ENCODE measurements around the gene POLA2.
"Not testable (repeated sequence)": the region's sequence is repeated elsewhere in the genome, so short reads cannot be mapped to it uniquely, and the experiment has no call there.

The POLA2 gene

GRCh38 chr11:65243797-65244196, 18.0 kb upstream of the POLA2 start:
- no peak for DNase-seq

- DNase-seq: not testable (repeated sequence)
Observed at GRCh38 chr11:65245046-65245445, 16.7 kb upstream of the POLA2 start.

- no peak for DNase-seq
Observed at GRCh38 chr11:65246506-65246905, 15.3 kb upstream of the POLA2 start.

DNA sequence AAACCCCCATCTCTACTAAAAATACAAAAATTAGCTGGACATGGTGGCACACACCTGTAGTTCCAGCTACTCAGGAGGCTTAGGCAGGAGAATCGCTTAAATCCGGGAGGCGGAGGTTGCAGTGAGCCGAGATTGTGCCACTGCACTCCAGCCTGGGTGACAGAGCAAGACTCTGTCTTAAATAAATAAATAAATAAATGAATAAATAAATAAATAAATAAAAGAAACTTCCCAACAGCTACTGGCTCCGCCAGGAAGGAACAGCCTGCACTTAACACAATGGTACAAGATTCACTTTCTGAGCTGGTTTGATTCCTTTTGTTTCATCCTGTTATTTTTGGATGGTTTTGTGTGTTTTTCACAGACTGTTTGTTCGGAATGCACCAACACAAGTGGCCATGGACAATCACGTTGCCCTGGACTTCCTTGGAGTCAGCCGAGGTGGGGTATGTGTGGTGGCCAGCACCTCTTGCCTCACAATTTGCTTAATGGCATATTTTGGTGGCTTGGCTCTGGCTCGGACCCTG, 13.5 kb upstream of the POLA2 start:
- not testable (repeated sequence) for DNase-seq

GRCh38 chr11:65251476-65251875, 10.3 kb upstream of the POLA2 start:
- no peak for DNase-seq

DNA sequence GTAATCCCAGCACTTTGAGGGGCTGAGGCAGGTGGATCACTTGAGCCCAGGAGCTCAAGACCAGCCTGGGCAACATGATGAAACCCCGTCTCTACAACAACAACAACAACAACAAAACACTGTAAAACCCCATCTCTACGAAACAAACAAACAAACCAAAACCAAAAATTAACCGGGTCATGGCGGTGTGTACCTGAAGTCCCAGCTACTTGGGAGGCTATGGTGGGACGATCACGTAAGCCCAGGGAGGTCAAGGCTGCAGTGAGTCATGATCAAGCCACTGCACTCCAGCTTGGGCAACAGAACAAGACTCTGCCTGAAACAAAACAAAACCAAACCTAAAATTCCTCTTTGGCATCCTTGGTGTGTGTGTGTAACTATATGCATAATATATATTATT, 7.0 kb upstream of the POLA2 start:
- no peak for DNase-seq

DNA sequence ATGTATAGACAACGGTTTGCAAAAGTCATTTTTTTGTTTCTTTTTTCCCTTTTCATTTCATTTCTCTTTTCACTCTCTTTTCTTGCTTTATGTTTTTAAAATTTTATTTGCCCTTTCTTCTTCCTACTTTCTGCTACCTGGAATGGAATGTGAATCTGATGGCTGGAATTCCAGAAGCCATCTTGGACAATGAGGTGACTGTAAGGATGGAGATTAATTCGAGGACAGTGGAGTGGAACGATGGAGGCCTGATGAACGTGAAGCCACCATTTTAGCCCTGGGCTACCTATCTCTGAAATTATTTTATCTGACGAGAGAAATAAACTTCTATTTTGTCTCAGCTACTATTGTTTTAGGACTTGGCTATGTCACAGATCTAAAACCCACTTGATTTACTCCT, 2.8 kb upstream of the POLA2 start:
- DNase-seq: no peak

GRCh38 chr11:65260302-65260701, 1.5 kb upstream of the POLA2 start:
- no peak for DNase-seq

DNA sequence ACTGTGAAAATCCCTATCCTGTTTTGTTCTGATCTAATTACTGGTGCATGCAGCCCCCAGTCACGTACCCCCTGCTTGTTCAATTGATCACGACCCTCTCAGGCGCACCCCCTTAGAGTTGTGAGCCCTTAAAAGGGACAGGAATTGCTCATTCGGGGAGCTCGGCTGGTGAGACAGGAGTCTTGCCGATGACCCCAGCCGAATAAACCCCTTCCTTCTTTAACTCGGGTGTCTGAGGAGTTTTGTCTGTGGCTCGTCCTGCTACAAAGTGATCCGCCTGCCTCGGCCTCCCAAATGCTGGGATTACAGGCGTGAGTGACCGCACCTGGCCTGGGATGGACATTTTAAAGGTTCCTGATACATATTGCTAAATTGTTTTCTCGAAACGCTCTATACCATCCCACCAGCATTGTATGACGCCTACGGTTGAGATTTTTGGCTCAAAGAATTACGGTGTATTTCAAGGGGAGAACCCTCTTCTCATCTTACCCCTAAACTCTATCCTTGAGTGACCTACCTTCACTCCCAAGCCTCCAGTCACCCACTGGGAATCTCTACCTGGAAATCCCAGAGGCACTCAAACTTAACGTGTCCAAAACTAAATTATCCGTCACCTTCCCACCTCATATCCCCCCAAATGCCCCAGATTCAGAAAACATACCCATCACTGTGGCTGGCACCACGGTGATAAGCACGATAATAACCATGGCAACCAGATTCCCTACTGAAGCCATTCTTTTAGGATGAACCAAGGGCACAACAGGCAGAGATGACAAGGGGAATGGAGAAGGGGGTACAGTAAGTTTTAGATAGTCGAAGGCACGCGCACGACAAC, 789 bp upstream of the POLA2 start:
- DNase-seq: no peak

GRCh38 chr11:65262381-65262680, 569 bp downstream of the POLA2 start:
- DNase-seq: no peak

- DNase-seq: no peak
Observed at GRCh38 chr11:65262776-65263175, 1.0 kb downstream of the POLA2 start.

DNA sequence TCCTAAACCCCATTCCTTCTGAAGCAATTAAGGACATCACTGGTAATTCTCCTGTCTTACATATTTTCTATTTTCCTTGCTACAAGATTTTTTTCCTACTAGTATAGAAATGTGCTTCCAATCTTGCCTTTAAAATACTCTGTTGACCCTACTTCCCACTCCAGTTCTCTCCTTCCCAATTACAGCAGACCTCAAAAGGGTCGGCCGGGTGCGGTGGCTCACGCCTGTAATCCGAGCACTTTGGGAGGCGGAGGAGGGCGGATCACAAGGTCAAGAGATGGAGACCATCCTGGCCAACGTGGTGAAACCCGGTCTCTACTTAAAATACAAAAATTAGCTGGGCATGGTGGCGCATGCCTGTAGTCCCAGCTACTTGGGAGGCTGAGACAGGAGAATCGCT, 3.0 kb downstream of the POLA2 start:
- not testable (repeated sequence) for DNase-seq

DNA sequence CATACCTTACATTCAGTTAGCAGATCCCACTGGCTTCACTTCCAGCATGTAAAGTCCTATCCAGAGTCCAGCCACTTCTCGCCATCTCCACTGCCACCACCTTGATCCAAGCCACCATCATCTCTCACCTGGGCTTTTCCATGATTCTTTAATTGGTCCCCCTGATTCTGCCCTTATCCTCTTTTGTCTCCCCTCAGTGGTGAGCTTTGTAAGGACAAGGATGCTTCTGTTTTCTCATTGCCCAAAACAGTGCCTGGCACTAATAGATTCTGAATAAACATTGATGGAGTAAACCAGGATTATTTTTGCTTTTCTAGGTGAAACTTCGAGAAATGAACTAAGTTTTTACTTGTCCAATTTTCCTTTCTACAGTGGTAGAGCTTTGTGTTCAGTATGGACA, 4.4 kb downstream of the POLA2 start:
- no peak for DNase-seq

GRCh38 chr11:65274735-65275682, 13.2 kb downstream of the POLA2 start:
- peak; percentile 88 for DNase-seq

DNA sequence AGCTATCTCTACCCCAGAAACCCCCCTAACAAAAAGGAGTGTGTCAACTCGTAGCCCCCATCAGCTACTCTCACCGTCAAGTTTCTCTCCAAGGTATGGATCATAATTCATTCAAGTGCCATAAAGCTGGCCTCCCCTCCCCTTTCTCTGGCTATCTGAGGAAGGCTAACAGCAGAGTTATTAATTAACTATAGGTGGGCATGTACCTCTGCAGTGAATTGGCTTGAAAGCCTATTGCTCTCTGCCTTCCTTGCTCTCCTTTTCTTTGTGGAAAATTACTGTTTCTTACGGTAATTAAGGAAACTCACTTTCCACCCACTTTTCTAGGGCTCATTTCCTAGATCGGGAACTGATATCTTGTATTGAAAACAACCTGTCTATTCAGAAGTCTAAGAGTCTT, 14.1 kb downstream of the POLA2 start:
- no peak for DNase-seq

DNA sequence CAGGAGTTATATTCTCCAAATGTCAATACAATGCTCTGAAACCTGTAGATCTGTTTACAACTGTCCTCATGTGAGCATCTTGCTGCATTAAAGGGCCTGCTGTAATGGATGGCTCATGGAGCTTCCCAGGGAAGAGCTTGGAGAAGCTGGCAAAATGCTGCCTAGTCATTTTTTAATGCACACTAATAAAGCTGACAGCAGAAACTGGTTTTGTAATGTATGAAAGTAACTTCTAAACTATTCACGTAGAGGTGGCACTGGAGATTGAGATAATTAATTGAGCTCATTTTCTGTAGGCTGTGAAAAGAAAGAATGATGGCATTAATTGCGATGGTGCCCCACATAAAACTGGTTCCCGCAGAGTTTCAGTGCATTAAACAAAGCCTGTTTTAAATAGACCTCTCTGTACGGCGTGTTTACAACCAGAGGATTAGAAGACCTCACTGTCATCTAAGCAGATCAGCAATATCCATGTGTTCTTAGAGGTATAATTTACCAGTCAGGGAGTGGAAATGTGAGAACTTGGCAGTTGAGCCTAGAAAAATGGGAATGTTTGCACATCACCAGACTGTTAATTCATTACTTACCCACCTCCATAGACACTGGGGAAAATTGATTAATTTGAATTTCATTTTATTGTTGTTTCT, 16.0 kb downstream of the POLA2 start:
- no peak for DNase-seq

- DNase-seq: no peak
Observed at GRCh38 chr11:65278356-65278755, 16.6 kb downstream of the POLA2 start.

DNA sequence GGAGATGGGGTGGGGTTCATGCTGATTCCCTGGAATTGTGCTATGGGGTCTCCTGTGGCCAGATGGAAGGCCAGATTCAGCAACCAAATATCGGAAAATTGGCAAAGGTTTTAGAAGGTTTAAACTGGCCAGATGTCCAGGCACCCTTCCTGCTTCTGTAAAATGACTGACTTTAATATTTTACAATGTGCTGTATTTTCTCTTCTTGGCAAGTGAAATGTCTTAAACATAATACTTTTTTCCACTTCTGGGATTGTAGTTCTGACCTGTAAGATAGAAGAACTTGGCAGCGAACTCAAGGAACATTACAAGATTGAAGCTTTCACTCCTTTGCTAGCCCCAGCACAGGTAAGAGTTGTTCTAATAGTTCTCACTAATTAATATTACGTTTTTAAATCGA, 17.5 kb downstream of the POLA2 start:
- no peak for DNase-seq

DNA sequence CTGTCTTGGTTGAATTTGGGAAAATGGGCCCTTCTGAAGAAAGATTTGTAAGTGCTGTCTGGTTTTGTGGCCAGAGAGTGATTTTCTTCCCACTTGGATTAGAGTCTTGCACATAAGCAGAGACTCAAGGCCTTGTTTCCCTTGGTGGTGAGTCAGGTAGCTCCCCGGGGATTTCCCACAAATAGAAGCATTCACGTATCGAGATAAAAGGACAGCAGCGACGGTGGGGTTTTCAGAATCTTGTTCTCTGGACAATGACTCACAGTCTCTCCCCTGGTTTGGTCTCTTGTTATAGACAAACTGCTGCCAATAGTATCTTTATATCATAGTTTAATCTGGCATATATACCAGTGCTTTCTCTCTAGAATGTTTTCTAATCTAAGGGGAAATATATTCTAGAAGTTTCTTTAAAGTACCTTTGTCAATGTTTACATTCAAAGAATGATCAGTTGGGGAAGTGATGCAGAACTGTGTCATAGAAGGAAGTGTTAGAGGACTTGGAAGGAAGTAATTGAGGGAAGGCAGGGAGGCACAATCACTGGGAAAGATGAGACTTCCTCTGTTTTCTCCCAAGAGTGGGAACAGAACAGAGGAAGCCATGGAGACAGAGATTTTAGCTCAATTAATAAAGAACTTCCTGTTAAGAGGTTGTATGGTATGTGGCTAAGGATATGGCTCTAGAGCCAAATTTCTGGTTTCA, 18.1 kb downstream of the POLA2 start:
- DNase-seq: no peak

DNA sequence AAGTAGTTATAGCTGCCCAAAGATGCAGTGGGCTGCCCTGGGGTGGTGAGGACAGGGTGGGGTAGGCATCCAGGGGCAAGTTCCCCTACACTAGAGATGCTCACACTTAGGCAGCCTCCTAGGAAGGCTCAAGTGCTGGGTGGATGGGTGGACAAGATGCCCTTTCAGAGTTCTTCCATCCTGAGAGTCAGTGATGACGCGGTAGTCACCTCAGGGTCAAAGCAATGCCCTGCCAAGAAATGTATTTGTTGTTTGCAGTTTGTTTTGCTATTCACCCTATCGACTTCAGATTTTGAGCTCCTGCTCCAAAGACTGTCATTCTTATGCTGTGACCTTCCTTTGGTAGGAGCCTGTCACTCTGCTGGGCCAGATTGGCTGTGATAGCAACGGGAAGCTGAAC, 18.9 kb downstream of the POLA2 start:
- no peak for DNase-seq

- no peak for DNase-seq
Observed at GRCh38 chr11:65286686-65287085, 24.9 kb downstream of the POLA2 start.

DNA sequence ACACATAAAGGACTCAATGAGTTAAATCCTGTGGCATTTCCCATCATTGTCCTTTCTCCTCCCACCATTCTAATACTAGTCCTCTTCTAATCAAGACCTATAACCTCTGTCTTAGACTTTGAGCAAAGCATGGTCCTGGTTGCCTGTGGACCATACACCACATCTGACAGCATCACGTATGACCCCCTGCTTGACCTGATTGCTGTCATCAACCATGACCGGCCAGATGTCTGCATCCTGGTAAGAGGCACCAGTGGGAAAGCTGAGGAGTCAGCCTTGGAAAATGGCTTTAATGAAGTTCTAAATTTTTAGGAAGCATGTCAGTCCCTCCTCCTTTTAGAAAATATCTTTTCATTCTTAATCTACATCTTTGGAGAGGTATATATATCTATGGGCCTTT, 25.8 kb downstream of the POLA2 start:
- no peak for DNase-seq
